B cell (primary cell): ENCODE data around the gene NAT10. TPM values are rescaled to one million over a fixed set of nuclear protein-coding genes. Genes with fewer than 3 reads are reported as not detected.

Experiments used
- ATAC-seq: fragments of 200-7000 bp; cut with Tn5 transposase; one replicate; pipeline ENCODE4 v1.10.0; 2021; ENCODE audit warnings: low read depth, mild to moderate bottlenecking, moderate number of reproducible peaks, moderate library complexity
- CTCF ChIA-PET: fragments of 350-600 bp; sonication (Branson Sonifier 250); formaldehyde crosslinking; loops from one replicate; lab custom pipeline; 2021; ENCODE audit warnings: antibody characterized with exemption, inconsistent platforms; lab: Charles Lee
- POLR2A ChIA-PET: fragments of 350-600 bp; sonication (Branson Sonifier 250); formaldehyde crosslinking; loops from one replicate; lab custom pipeline; 2021; ENCODE audit warnings: antibody characterized with exemption; lab: Charles Lee
- DNase-seq: peaks from one replicate; pipeline ENCODE4 v3.0.0; 2013
- H2AFZ ChIP-seq: 2 replicates; pipeline ENCODE4 v1.6.1; 2012; ENCODE audit warnings: mild to moderate bottlenecking, low read depth, low read length; ENCODE audit not compliant: insufficient read depth, poor library complexity, severe bottlenecking
- H3K27ac ChIP-seq, 2 donors: 1 replicate in 1 of 2; 2 replicates in 1 of 2; pipeline ENCODE4 v1.5.1; 2012 to 2013; ENCODE audit warnings: low read length in 2 of 2, mild to moderate bottlenecking in 2 of 2, moderate library complexity in 1 of 2
- H3K27me3 ChIP-seq, 4 experiments: fragments of 200-600 bp in 1 of 4; sonication (generic) in 1 of 4; replicated peaks in 1 of 4; 1 replicate in 2 of 4; 2 replicates in 2 of 4; pipeline versions ENCODE4 v1.6.1 to v1.7.0; 2013 to 2016; ENCODE audit warnings: low read length in 3 of 4, mild to moderate bottlenecking in 2 of 4, mixed read lengths in 1 of 4, moderate library complexity in 1 of 4; ENCODE audit not compliant: insufficient read depth in 4 of 4, control insufficient read depth in 3 of 4; ENCODE audit errors: control extremely low read depth in 1 of 4
- H3K36me3 ChIP-seq, 2 experiments: replicated peaks in 1 of 2; 1 replicate in 1 of 2; 2 replicates in 1 of 2; pipeline versions ENCODE4 v1.6.1 to v1.7.1; 2013; ENCODE audit warnings: low read length in 1 of 2; ENCODE audit not compliant: insufficient read depth in 2 of 2, control insufficient read depth in 1 of 2; ENCODE audit errors: control extremely low read depth in 1 of 2, extremely low read depth in 1 of 2
- H3K4me1 ChIP-seq, 2 donors: fragments of 200-600 bp in 1 of 2; sonication (generic) in 1 of 2; 1 replicate in 1 of 2; 2 replicates in 1 of 2; pipeline versions ENCODE4 v1.5.1 to v1.6.1; 2013 to 2017; ENCODE audit warnings: low read length in 2 of 2; ENCODE audit not compliant: control insufficient read depth in 2 of 2, insufficient read depth in 2 of 2
- H3K4me2 ChIP-seq: replicated peaks from 2 replicates; pipeline ENCODE3; 2012; ENCODE audit warnings: mild to moderate bottlenecking, low read depth, low read length; ENCODE audit not compliant: poor library complexity, severe bottlenecking
- H3K4me3 ChIP-seq, 5 experiments: fragments of 200-600 bp in 1 of 5; sonication (generic) in 1 of 5; 1 replicate in 3 of 5; 2 replicates in 2 of 5; pipeline versions ENCODE4 v1.5.1 to v1.7.0; 2011 to 2016; ENCODE audit warnings: low read length in 4 of 5, mild to moderate bottlenecking in 4 of 5, low read depth in 2 of 5, control low read depth in 1 of 5, moderate library complexity in 1 of 5; ENCODE audit not compliant: insufficient read depth in 1 of 5; ENCODE audit errors: control extremely low read depth in 1 of 5, extremely low read depth in 1 of 5
- H3K79me2 ChIP-seq: fragments of 200-600 bp; sonication (generic); one replicate; pipeline ENCODE4 v1.6.0; 2016; ENCODE audit warnings: low read length; ENCODE audit not compliant: control insufficient read depth, insufficient read depth
- H3K9ac ChIP-seq: fragments of 200-600 bp; sonication (generic); 2 replicates; pipeline ENCODE4 v1.6.1; 2017; ENCODE audit warnings: mild to moderate bottlenecking, low read length, moderate library complexity
- H3K9me3 ChIP-seq, 3 donors: one replicate each; pipeline versions ENCODE4 v1.6.1 to v1.7.1; 2013; ENCODE audit warnings: low read length in 2 of 3; ENCODE audit not compliant: control insufficient read depth in 2 of 3, insufficient read depth in 1 of 3; ENCODE audit errors: control extremely low read depth in 1 of 3
- H4K20me1 ChIP-seq: 2 replicates; pipeline ENCODE4 v1.6.0; 2012; ENCODE audit warnings: mild to moderate bottlenecking, low read length; ENCODE audit not compliant: insufficient read depth, control insufficient read depth, poor library complexity, severe bottlenecking
- H3K27ac Mint-ChIP-seq: one replicate; pipeline ENCODE4 v1.8.0; 2021; ENCODE audit warnings: mixed read lengths
- H3K27me3 Mint-ChIP-seq: one replicate; pipeline ENCODE4 v1.8.0; 2021; ENCODE audit warnings: mixed read lengths
- H3K4me1 Mint-ChIP-seq: one replicate; pipeline ENCODE4 v1.8.0; 2021; ENCODE audit warnings: mixed read lengths
- H3K4me3 Mint-ChIP-seq: one replicate; pipeline ENCODE4 v1.8.0; 2021; ENCODE audit warnings: mixed read lengths
- H3K9me3 Mint-ChIP-seq: one replicate; pipeline ENCODE4 v1.8.0; 2022; ENCODE audit warnings: mixed read lengths; ENCODE audit not compliant: insufficient read depth
- CTCF ChIP-seq: fragments of 200-600 bp; IDR thresholded peaks from one replicate; pipeline ENCODE4 v1.8.0; 2022; ENCODE audit warnings: antibody characterized with exemption, mild to moderate bottlenecking
- EZH2 ChIP-seq: IDR thresholded peaks from 2 replicates; pipeline ENCODE4 v1.6.1; 2012; ENCODE audit warnings: borderline replicate concordance, low read depth, mild to moderate bottlenecking, moderate library complexity, low read length; ENCODE audit not compliant: insufficient read depth, poor library complexity, severe bottlenecking
- WGBS: methylation state at CpG from one replicate; pipeline ENCODE4 v1.1.5; 2013; ENCODE audit warnings: missing lambda C conversion rate; ENCODE audit not compliant: insufficient coverage; 5-methylcytosine and 5-hydroxymethylcytosine counted together
- intact Hi-C: fragments of 100-400 bp; cut with micrococcal nuclease; formaldehyde crosslinking; loops from one replicate; pipeline ENCODE4 v1.10.0; 2022
- polyA plus RNA-seq: library from polyadenylated mRNA; depleted of rRNA; stranded (reverse); fragments of >200 nt; gene quantifications from 2 replicates; pipeline ENCODE4 v1.2.3, GENCODE V29; 2012
- total RNA-seq, 2 donors: library from RNA; stranded (reverse); fragments of 120-200 nt in 1 of 2; gene quantifications; 1 replicate in 1 of 2; 2 replicates in 1 of 2; pipeline versions ENCODE4 v1.2.3 to v1.2.4, GENCODE V29; 2013 to 2022

The NAT10 gene
- total and polyA plus RNA-seq, 2 donors (not counting 1 experiment from before 2014, with no cell fraction given), result 24.9 to 73.5 TPM

GRCh38 chr11:34114014-34114413 lies 8.6 kb downstream of the NAT10 start:
- H3K4me3 Mint-ChIP-seq, result no peak overlapping the region

GRCh38 chr11:34114471-34114870 lies 9.0 kb downstream of the NAT10 start:
- intact Hi-C loops, result no loop called here
- Histone ChIP-seq H3K4me2 (no peak overlapping the region), H3K36me3 (peaks cover 18 to 94% of the 10 kb centered on the region in 2 experiments), H3K4me3 (no peak overlapping the region), H3K9me3 (no peaks in the 10 kb centered on the region), H3K4me1 (no peaks in the 10 kb centered on the region), H3K27me3 (no peaks in the 10 kb centered on the region), H2AFZ (no peak overlapping the region), H3K79me2 (peaks cover 21% of the 10 kb centered on the region), H3K9ac (no peak overlapping the region), H3K27ac (no peak overlapping the region), H4K20me1 (peaks cover 3% of the 10 kb centered on the region)
- ChIA-PET CTCF (interaction anchor here (0.8 kb wide), 1 partner anchor 8 kb away, joined by 4 read pairs; no protein-coding TSS in a partner anchor), POLR2A (no interaction called here)
- H3K27ac Mint-ChIP-seq, result no peak overlapping the region
- H3K4me3 Mint-ChIP-seq, result no peak overlapping the region
- TF ChIP-seq EZH2 (no peak), CTCF (no peak)
- no peaks in the 10 kb centered on the region for H3K9me3 Mint-ChIP-seq
- peaks cover 3% of the 10 kb centered on the region for H3K4me1 Mint-ChIP-seq
- no peaks in the 10 kb centered on the region for H3K27me3 Mint-ChIP-seq
- ATAC-seq (no peak), DNase-seq (no peak)
- WGBS, result 93% methylated on average over 3 of the region's 5 CpGs

More at GRCh38 chr11:34114014-34114413, 8.6 kb downstream of the NAT10 start:
- no peaks in the 10 kb centered on the region for H3K9me3 ChIP-seq
- CTCF ChIA-PET, result interaction anchor here (0.8 to 1.0 kb wide), 2 partner anchors 9 kb away, joined by 3 to 4 read pairs; partner anchors contain the start of gene NAT10
- no peak overlapping the region for H3K4me3 ChIP-seq
- TF ChIP-seq EZH2 (no peak), CTCF (no peak)
- ATAC-seq (no peak), DNase-seq (no peak)
- H3K4me2 ChIP-seq, result no peak overlapping the region
- Mint-ChIP-seq H3K9me3 (no peaks in the 10 kb centered on the region), H3K27me3 (no peaks in the 10 kb centered on the region), H3K27ac (no peak overlapping the region), H3K4me1 (peaks cover 4% of the 10 kb centered on the region)
- no peak overlapping the region for H3K9ac ChIP-seq
- intact Hi-C loops, result no loop called here
- no peaks in the 10 kb centered on the region for H3K27me3 ChIP-seq
- H3K4me1 ChIP-seq, result no peaks in the 10 kb centered on the region
- H4K20me1 ChIP-seq, result peaks cover 3% of the 10 kb centered on the region
- POLR2A ChIA-PET, result no interaction called here
- H3K36me3 ChIP-seq, result peaks cover 19 to 94% of the 10 kb centered on the region in 2 experiments
- no peak overlapping the region for H2AFZ ChIP-seq
- WGBS, result 97% methylated on average over 2 of the region's 2 CpGs
- H3K79me2 ChIP-seq, result peaks cover 25% of the 10 kb centered on the region
- no peak overlapping the region for H3K27ac ChIP-seq
